GM19467 (cell line): ENCODE data around the gene ABCB9.
"Not testable (repeated sequence)": the region's sequence is repeated elsewhere in the genome, so short reads cannot be mapped to it uniquely, and the experiment has no call there.

Experiments
- ATAC-seq: cut with Tn5 transposase; IDR thresholded peaks from one replicate; pipeline ENCODE4 v1.9.1; 2021; ENCODE audit warnings: mild to moderate bottlenecking, moderate library complexity; ENCODE audit not compliant: unreplicated experiment

Gene ABCB9

GRCh38 chr12:122965851-122966742, at the start of gene ABCB9:
Gene ABCB9 (minus strand): TSS chr12:122966463. CDS start chr12:122960235, 6,228 bp downstream.
- ATAC-seq, result peak; percentile 64

DNA sequence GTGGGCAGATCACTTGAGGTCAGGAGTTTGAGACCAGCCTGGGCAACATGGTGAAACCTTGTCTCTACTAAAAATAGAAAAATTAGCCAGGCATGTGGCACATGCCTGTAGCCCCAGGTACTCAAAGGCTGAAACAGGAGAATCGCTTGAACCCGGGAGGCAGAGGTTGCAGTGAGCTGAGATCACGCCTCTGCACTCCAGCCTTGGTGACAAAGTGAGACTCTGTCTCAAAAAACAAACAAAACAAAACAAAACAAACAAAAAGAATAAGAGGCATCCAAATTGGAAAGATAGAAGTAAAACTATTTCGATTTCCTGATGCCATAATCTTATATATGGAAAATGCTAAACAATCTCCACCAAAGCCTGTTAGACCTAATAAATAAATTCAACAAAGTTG, 48.2 kb upstream of the ABCB9 start:
- ATAC-seq, result not testable (repeated sequence)

DNA sequence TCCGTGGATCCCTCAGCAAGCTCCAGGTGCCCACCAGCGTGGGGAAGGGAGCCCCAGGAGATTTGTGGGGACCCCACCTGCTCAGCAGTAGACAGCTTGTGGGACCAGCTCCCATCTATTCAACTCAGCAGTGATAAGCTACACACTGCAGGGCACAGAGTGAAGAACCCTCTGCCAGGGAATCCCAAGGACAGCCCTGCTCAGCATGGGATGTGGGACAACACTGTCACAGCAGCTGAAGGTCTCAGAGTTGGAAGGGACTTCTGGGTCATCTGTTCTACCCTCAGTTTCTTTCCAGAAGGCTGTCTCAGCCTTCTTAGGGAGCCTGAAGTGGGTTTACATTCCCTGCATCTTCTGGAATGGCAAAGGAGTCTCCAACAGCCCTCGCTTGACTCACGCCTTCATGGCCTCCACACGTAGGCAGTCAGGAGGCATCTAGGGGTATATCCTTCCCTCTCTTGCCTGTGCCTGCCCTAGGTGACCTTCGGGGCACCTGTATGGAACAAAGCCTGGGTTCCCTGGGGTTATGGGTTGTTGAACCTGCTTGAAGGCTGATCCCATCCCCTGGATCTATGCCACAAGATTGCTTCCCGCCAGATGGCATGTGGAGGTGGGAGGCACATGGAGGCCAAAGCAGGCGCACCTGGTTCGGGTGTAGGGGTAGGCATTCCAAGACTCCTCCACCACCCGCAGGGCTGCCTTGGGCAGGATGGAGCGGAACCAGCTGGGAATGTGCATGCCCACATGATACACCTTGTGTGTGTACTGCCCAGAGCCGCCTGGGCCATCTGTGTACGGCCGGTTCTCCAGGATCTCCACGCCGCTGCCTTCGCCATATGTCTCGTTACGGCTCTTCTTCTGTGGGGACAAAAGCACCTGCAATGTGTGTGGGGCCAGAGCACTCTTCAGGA, 47.2 kb upstream of the ABCB9 start:
- no peak for ATAC-seq

DNA sequence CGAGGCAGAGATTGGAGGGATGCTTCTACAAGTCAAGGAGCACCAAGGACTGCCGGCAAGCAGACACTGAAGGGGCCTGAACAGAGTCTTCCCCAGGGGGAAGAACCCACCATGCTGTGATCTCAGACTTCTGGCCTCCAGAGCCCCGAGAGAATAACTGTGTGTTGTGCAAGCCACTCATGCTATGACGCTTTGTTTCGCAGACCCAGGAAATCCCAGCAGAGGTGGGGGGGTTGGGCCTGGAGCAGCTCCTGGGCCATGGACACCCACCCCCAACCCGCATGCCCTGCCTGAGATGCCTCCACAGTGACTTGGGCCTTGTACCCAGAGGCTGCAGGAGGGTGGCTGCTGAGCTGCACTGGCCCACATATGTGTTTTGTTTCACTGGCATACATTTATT, 45.4 kb upstream of the ABCB9 start:
- ATAC-seq, result no peak

- ATAC-seq, result no peak
Measured at GRCh38 chr12:123010681-123011080, 44.4 kb upstream of the ABCB9 start.

GRCh38 chr12:123010110-123010509, 43.8 kb upstream of the ABCB9 start:
- ATAC-seq, result no peak

GRCh38 chr12:123006977-123007376, 40.7 kb upstream of the ABCB9 start:
- no peak for ATAC-seq

GRCh38 chr12:123005081-123005626, 38.9 kb upstream of the ABCB9 start:
- no peak for ATAC-seq

DNA sequence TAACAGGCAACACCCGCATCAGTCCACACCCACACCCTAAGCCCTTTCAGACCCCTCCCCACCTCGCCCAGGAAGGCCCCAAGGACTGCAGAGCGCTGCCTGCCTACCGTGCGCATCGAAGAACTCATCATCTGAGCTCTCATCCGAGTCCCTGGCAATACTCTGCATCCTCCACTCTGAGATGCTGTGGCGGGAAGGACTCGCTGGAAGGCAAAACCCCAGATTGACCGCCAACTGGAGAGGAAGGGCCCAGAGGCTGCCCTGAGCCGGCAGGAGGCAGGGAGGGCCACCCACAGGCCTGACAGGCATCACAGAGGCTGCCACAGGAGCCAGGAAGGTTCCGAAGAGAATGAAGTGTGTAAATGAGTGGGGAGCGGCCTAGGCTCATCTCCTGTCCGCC, 38.0 kb upstream of the ABCB9 start:
- no peak for ATAC-seq

DNA sequence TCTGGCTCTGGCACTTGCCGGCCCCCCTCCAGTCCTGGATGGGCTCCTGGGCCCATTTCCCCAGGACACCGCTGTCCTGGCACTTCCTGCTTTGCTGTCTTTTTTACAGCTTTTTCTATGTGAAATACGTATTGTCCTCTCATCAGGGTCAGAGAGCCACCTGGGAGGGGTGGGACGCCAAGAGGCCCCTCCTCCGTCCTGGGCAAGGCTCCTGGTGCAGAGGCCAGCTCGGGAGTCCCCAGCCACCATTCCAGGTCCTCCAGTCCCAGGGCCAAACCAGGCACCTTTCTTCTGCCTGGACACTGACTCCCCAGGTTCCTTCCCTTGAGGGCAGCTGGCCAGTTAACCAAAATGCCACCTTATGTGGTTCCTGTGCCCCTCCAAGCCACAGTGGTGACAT, 37.0 kb upstream of the ABCB9 start:
- ATAC-seq, result no peak

- ATAC-seq, result no peak
Measured at GRCh38 chr12:123001464-123001863, 35.2 kb upstream of the ABCB9 start.

DNA sequence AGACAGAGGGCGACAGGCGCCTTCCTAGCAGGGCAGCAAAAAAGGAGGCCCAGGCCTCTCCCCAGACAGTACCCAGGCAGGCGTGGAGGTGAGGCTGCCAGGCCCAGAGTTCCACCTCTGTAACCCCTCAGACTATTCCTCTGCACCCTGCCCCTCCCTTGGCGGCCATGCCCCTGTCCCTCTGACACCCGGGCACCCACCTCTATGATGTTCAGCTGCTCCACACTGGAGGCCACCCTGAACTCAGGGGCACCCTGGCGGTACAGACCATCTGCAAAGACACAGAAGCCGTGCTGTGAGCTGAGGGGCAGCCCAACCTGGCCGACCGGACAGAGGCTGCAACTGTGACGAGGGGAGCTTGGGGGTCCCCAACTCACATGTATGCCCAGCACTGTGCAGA, 34.3 kb upstream of the ABCB9 start:
- no peak for ATAC-seq

GRCh38 chr12:122999986-123000420, 33.7 kb upstream of the ABCB9 start:
- no peak for ATAC-seq

DNA sequence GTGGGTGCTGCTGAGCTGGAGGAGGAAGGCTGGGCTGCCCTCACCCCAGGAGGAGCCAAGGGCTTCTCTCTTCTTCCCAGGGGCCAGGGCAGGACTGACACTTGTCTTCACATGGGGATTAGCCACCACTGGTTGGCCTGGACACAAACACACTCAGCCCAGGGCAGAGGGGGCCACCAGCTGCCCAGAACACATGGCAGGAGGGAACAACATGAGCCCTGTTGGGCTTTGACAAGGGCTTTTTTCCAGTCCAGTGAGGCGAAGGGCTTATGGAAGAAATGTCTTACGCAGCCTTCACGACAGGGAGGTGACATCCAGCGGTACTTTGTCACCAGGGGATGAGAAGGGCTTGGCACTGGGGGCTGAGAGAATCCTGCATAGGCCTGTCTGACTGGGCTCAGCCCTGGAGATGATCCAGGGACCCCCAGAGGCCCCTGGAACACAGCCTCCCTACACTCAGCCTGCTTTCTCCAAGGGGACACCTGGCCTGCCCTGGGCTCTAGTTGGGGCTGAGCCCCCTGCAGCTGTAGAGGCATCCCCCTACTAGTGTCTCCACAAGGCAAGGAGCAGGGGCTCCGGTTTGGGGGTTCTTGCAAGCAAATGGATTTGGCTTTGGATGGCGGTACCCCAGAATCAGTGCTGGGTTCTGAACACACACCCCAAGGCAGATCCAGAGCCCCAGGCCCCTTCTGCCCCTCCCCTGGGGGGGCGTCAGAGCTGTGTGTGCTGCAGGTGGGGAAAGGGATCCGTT, 33.1 kb upstream of the ABCB9 start:
- ATAC-seq, result no peak

DNA sequence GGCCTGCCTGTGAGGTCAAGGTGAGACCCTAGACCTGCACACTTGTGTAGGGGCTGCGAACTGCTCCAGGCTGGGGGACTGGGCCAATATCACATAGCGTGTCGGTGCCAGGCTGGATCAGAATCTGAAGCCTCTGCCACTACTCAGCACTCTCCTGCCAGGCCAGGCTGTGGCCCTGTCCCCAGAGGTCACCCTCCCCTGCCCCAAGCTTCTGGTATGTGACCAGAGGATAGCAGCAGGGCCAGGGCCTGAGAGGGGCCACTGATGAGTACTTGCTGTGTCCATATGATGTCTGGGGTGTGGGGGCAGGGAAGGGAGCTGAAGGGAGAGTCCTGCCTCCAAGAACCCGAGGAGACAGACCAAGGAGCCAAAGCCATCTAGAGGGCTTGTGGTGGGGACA, 32.1 kb upstream of the ABCB9 start:
- no peak for ATAC-seq

GRCh38 chr12:122997343-122998250, 31.3 kb upstream of the ABCB9 start:
- ATAC-seq, result no peak

GRCh38 chr12:122996621-122997342, 30.5 kb upstream of the ABCB9 start:
- no peak for ATAC-seq

DNA sequence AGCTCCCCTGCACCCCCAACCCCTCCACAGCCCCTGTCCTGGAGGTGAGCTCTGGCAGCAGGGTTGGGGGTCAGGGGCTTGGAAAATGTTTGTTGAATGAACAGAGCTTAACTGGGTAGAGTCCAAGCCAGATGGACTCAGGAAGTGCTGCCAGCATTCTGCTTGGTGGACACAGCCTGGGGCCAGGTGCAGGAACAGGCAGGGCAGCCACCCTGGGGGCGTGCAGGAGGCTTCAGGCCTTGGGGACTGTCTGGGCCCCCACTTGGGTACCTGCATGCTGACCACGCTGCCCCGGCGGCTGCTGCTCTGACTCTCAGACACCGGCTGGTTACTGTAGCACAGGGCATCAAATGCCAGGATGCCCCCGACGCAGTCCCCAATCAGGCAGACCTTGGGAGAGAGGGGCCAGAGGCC, 29.9 kb upstream of the ABCB9 start:
- no peak for ATAC-seq
